ENCODE data around the gene ZNF384. TPM values are rescaled to one million over a fixed set of nuclear protein-coding genes. Genes with fewer than 3 reads are reported as not detected.

Gene ZNF384
- total and polyA plus RNA-seq, 2 of the 8 experiments (the other 6 are each of a cell fraction or from before 2014, with no cell fraction given): 59.0 to 59.6 TPM

DNA sequence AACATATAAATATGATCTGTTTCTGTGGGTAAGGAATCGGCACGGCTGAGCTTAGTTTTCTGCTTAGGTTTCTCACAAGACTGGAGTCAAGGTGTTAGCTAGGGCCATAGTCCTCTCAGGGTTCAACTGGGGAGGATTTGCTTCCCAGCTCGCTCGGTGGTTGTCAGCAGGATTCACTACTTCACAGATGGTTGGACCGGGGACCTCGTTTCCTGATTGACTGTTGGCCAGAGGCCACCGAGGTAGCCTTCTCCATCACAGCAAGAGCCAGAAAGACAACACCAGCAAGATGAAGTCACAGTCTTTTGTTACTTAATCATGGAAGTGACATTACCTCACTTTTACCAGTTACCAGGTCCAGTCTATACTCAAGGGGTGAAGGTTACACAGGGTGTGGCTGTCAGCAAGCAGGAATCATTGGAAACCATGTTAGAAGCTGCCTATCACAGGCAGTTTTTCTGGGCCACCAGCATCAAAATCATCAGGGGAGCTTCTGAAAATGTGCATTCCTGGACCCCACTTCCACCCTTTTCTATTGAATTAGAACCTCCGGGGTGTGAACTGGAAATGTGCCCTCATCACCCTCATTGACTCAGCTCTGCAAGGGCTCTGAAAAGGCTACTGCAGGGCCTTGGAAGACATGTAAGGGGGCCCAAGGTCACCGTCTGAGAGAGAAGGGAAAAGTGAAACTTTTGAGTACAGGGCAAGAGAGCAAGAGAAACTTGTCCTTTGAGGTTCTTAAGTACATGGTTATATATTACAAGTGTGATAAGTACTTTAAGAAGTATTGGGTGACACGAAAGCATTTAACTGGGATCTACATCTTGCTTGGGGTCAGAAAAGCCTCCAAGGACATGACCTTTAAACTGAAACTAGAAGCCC lies 45.6 kb upstream of the ZNF384 start:
- H3K9ac ChIP-seq (replicated peaks in 1 of 4; ENCODE audit: extremely low read depth in 1 of 4, low read depth in 3 of 4, low read length in 3 of 4): no peak overlapping the region
- peaks cover 0 to 20% (median 12%) of the 10 kb centered on the region in 4 experiments; a peak in 6 of 8 replicates for H3K36me3 ChIP-seq (ENCODE audit: control insufficient read depth in 2 of 4, insufficient read depth in 4 of 4, low read length in 3 of 4)
- no peaks in the 10 kb centered on the region for H3K79me2 ChIP-seq (ENCODE audit: control insufficient read depth in 1 of 2, insufficient read depth in 2 of 2, low read length in 2 of 2)
- no peak overlapping the region for H2BK15ac ChIP-seq (ENCODE audit: low read length)
- H3K14ac ChIP-seq (ENCODE audit: insufficient read length): no peak overlapping the region
- H3K4me1 ChIP-seq (replicated peaks in 1 of 4; ENCODE audit: control insufficient read depth in 3 of 4, insufficient read depth in 4 of 4, low read length in 3 of 4): peaks cover 0 to 5% (median 0%) of the 10 kb centered on the region in 4 experiments; a peak in 1 of 7 replicates
- H2BK12ac ChIP-seq (ENCODE audit: low read depth, low read length): no peak overlapping the region
- H3K79me1 ChIP-seq (ENCODE audit: low read depth, low read length): no peaks in the 10 kb centered on the region
- no peak overlapping the region for H2BK20ac ChIP-seq (ENCODE audit: low read length)
- no peak overlapping the region for H4K8ac ChIP-seq (ENCODE audit: extremely low read depth, insufficient read depth, low read length)
- H3K23ac ChIP-seq (ENCODE audit: insufficient read length): no peak overlapping the region
- H3K9me3 ChIP-seq (ENCODE audit: insufficient read depth in 2 of 2, low read depth in 1 of 2, low read length in 1 of 2): no peaks in the 10 kb centered on the region
- WGBS, 2 experiments (ENCODE audit: extremely low coverage in 1 of 2, insufficient coverage in 1 of 2, insufficient read length in 1 of 2, insufficient replicate concordance in 2 of 2, low coverage in 1 of 2, low lambda C conversion rate in 2 of 2, missing lambda C conversion rate in 1 of 2): 90% methylated on average over 10 of the region's 10 CpGs; no CpG with 5 or more reads in 1 of the 2 experiments
- H2BK120ac ChIP-seq (replicated peaks; ENCODE audit: low read depth, low read length): no peak overlapping the region
- H3K4ac ChIP-seq (replicated peaks; ENCODE audit: insufficient read length, low read depth, low read length): no peak overlapping the region
- FAIRE-seq (no peak), DNase-seq (ENCODE audit: low read depth in 1 of 2, low spot score in 2 of 2) (no peak)
- no peaks in the 10 kb centered on the region for H3K27me3 ChIP-seq (replicated peaks in 1 of 4; ENCODE audit: control insufficient read depth in 3 of 4, extremely low read depth in 1 of 4, insufficient read depth in 3 of 4, low read length in 3 of 4)
- H3K4me2 ChIP-seq (ENCODE audit: insufficient read depth in 1 of 2, low read depth in 2 of 2, low read length in 2 of 2): no peak overlapping the region
- H3K23me2 ChIP-seq (ENCODE audit: low read depth, low read length): no peaks in the 10 kb centered on the region
- H4K5ac ChIP-seq (ENCODE audit: insufficient read length, low read depth, low read length): no peak overlapping the region
- no peak overlapping the region for H3K18ac ChIP-seq (ENCODE audit: extremely low read depth, low read length)
- H3K56ac ChIP-seq (replicated peaks; ENCODE audit: insufficient read length, low read depth, low read length): no peak overlapping the region
- no peak overlapping the region for H3K4me3 ChIP-seq (ENCODE audit: extremely low read depth in 1 of 4, insufficient read depth in 2 of 4, low read depth in 3 of 4, low read length in 4 of 4)
- no peak overlapping the region for H2BK5ac ChIP-seq (ENCODE audit: low read depth, low read length)
- H4K20me1 ChIP-seq (replicated peaks in 1 of 2; ENCODE audit: control insufficient read depth in 1 of 2, insufficient read depth in 2 of 2, low read length in 2 of 2): no peaks in the 10 kb centered on the region
- no peak overlapping the region for H3K27ac ChIP-seq (ENCODE audit: low read depth, low read length)
- CTCF ChIA-PET (ENCODE audit: partially characterized antibody): interaction anchor here (0.6 to 3.0 kb wide), 17 partner anchors 11 to 1290 kb away, joined by 3 to 16 read pairs (median 4); partner anchors contain the start of genes CDCA3, COPS7A, MLF2 and P3H3
- POLR2A ChIA-PET (ENCODE audit: partially characterized antibody): interaction anchor here (1.4 to 2.5 kb wide), 2 partner anchors 11 to 19 kb away, joined by 7 to 11 read pairs; partner anchors contain the start of genes COPS7A and MLF2
- no peak overlapping the region for H4K91ac ChIP-seq (replicated peaks; ENCODE audit: insufficient read length, low read length)
- no peak overlapping the region for H2AK5ac ChIP-seq (ENCODE audit: low read depth, low read length)
- H2AFZ ChIP-seq (ENCODE audit: low read length): no peak overlapping the region
- TF ChIP-seq RXRA (IDR thresholded peaks at IDR 0.05; ENCODE audit: insufficient read depth, low read depth, low read length) (no peak), SIX5 (IDR thresholded peaks at IDR 0.05; ENCODE audit: low read depth, low read length) (no peak), ATF2 (IDR thresholded peaks at IDR 0.05; ENCODE audit: low read length) (no peak), CHD1 (IDR thresholded peaks at IDR 0.05; ENCODE audit: low read depth, low read length) (no peak), MAX (IDR thresholded peaks at IDR 0.05) (no peak), SP2 (IDR thresholded peaks at IDR 0.05; ENCODE audit: low read length) (no peak), CTBP2 (IDR thresholded peaks at IDR 0.05; ENCODE audit: borderline replicate concordance, insufficient read depth, insufficient read length, low read length) (no peak), GABPA (IDR thresholded peaks at IDR 0.05; ENCODE audit: borderline replicate concordance, insufficient read depth, low read length) (no peak), POU5F1 (IDR thresholded peaks at IDR 0.05; ENCODE audit: low read depth, low read length) (no peak), CBX8 (IDR thresholded peaks at IDR 0.05; ENCODE audit: borderline replicate concordance, low read depth, low read length) (no peak)

All from H1 (cell line).